Measurements from ENCODE around the gene CASQ2.

CASQ2 gene

GRCh38 chr1:115697619-115698018 is 70.9 kb downstream of the CASQ2 start:
- FAIRE-seq (no peak), DNase-seq (ENCODE audit: low spot score) (no peak)

- DNase-seq (ENCODE audit: low spot score) (no peak), FAIRE-seq (no peak)
These were observed 73.7 kb downstream of the CASQ2 start for GRCh38 chr1:115694805-115695204.

- DNase-seq (ENCODE audit: low spot score) (no peak), FAIRE-seq (no peak)
These were observed 76.3 kb downstream of the CASQ2 start for GRCh38 chr1:115692224-115692623.

- DNase-seq (ENCODE audit: low spot score) (no peak), FAIRE-seq (no peak)
These were observed 77.5 kb downstream of the CASQ2 start for GRCh38 chr1:115690972-115691371.

GRCh38 chr1:115687744-115688143 is 80.8 kb downstream of the CASQ2 start:
- FAIRE-seq (no peak), DNase-seq (ENCODE audit: low spot score) (no peak)

GRCh38 chr1:115685029-115685705 is 83.3 kb downstream of the CASQ2 start:
- DNase-seq (ENCODE audit: low spot score) (no peak), FAIRE-seq (no peak)

GRCh38 chr1:115682792-115683191 is 85.7 kb downstream of the CASQ2 start:
- FAIRE-seq (no peak), DNase-seq (ENCODE audit: low spot score) (no peak)

GRCh38 chr1:115680730-115681111 is 87.8 kb downstream of the CASQ2 start:
- no peak for FAIRE-seq

GRCh38 chr1:115679141-115679611 is 89.3 kb downstream of the CASQ2 start:
- DNase-seq (ENCODE audit: low spot score) (peak; percentile 8), FAIRE-seq (no peak)

More at GRCh38 chr1:115680730-115681111, 87.8 kb downstream of the CASQ2 start:
- DNase-seq (ENCODE audit: low spot score) = no peak

- DNase-seq (ENCODE audit: low spot score) = no peak
- FAIRE-seq = no peak
These were observed 90.4 kb downstream of the CASQ2 start for GRCh38 chr1:115678141-115678540.

- FAIRE-seq (no peak), DNase-seq (ENCODE audit: low spot score) (no peak)
These were observed 90.9 kb downstream of the CASQ2 start for GRCh38 chr1:115677565-115677964.

GRCh38 chr1:115677182-115677555 is 91.3 kb downstream of the CASQ2 start:
- FAIRE-seq = no peak
- DNase-seq (ENCODE audit: low spot score) = peak; percentile 47

- FAIRE-seq (no peak), DNase-seq (ENCODE audit: low spot score) (peak; percentile 8)
These were observed 91.9 kb downstream of the CASQ2 start for GRCh38 chr1:115676498-115677181.

- no peak for FAIRE-seq
- DNase-seq (ENCODE audit: low spot score) = no peak
These were observed 96.1 kb downstream of the CASQ2 start for GRCh38 chr1:115672224-115673009.

- FAIRE-seq = no peak
These were observed 97.2 kb downstream of the CASQ2 start for GRCh38 chr1:115671176-115671934.

GRCh38 chr1:115670476-115671175 is 97.9 kb downstream of the CASQ2 start:
- DNase-seq (ENCODE audit: low spot score) (no peak), FAIRE-seq (no peak)

More at GRCh38 chr1:115671176-115671934, 97.2 kb downstream of the CASQ2 start:
- no peak for DNase-seq (ENCODE audit: low spot score)

- FAIRE-seq = no peak
- no peak for DNase-seq (ENCODE audit: low spot score)
These were observed 98.6 kb downstream of the CASQ2 start for GRCh38 chr1:115669886-115670285.

GRCh38 chr1:115669002-115669673 is 99.4 kb downstream of the CASQ2 start:
- DNase-seq (ENCODE audit: low spot score) (peak; percentile 69), FAIRE-seq (peak; percentile 77)

GRCh38 chr1:115668579-115668978 is 99.9 kb downstream of the CASQ2 start:
- FAIRE-seq (no peak), DNase-seq (ENCODE audit: low spot score) (peak; percentile 14)

- DNase-seq (ENCODE audit: low spot score) = no peak
- no peak for FAIRE-seq
These were observed 101.8 kb downstream of the CASQ2 start for GRCh38 chr1:115666702-115667101.

All from RCC 7860 (cell line).